Endothelial cell (in vitro differentiated cells): ENCODE measurements around the gene DRD2. TPM values are rescaled to one million over a fixed set of nuclear protein-coding genes. Genes with fewer than 3 reads are reported as not detected.

Source experiments
- DNase-seq: peaks from one replicate; pipeline ENCODE4 v3.0.0; 2021; ENCODE audit warnings: low spot score
- H3K27ac Mint-ChIP-seq: one replicate; pipeline ENCODE4 v1.8.0; 2021; ENCODE audit warnings: mixed read lengths, inconsistent platforms; ENCODE audit not compliant: unreplicated experiment
- H3K27me3 Mint-ChIP-seq: one replicate; pipeline ENCODE4 v1.8.0; 2021; ENCODE audit warnings: mild to moderate bottlenecking, moderate library complexity, mixed read lengths, inconsistent platforms; ENCODE audit not compliant: unreplicated experiment
- H3K36me3 Mint-ChIP-seq: one replicate; pipeline ENCODE4 v1.8.0; 2021; ENCODE audit warnings: mild to moderate bottlenecking, low read depth, mixed read lengths, inconsistent platforms; ENCODE audit not compliant: unreplicated experiment
- H3K4me1 Mint-ChIP-seq: one replicate; pipeline ENCODE4 v1.8.0; 2021; ENCODE audit warnings: mild to moderate bottlenecking, mixed read lengths, inconsistent platforms; ENCODE audit not compliant: unreplicated experiment
- H3K4me3 Mint-ChIP-seq: one replicate; pipeline ENCODE4 v1.8.0; 2021; ENCODE audit warnings: mild to moderate bottlenecking, mixed read lengths, inconsistent platforms; ENCODE audit not compliant: unreplicated experiment
- H3K9me3 Mint-ChIP-seq: one replicate; pipeline ENCODE4 v1.8.0; 2021; ENCODE audit warnings: mixed read lengths, inconsistent platforms; ENCODE audit not compliant: unreplicated experiment
- total RNA-seq: library from RNA; stranded (reverse); fragmentation: NEBNext Ultra II Directional; extraction: Animal tissue kit (Norgen Biotek cat#: 25700); gene quantifications from one replicate; pipeline ENCODE4 v1.2.1, GENCODE V29; 2021; ENCODE audit not compliant: unreplicated experiment
- TF ChIP-seq, protein P1 (sequence below): fragments of 200-600 bp; sonication (generic); IDR thresholded peaks from one replicate; pipeline ENCODE4 v1.5.0; 2021; ENCODE audit warnings: antibody characterized with exemption; ENCODE audit not compliant: unreplicated experiment

The DRD2 gene
- total RNA-seq, 1 donor from 2014 or later, result 1.3 TPM

DNA sequence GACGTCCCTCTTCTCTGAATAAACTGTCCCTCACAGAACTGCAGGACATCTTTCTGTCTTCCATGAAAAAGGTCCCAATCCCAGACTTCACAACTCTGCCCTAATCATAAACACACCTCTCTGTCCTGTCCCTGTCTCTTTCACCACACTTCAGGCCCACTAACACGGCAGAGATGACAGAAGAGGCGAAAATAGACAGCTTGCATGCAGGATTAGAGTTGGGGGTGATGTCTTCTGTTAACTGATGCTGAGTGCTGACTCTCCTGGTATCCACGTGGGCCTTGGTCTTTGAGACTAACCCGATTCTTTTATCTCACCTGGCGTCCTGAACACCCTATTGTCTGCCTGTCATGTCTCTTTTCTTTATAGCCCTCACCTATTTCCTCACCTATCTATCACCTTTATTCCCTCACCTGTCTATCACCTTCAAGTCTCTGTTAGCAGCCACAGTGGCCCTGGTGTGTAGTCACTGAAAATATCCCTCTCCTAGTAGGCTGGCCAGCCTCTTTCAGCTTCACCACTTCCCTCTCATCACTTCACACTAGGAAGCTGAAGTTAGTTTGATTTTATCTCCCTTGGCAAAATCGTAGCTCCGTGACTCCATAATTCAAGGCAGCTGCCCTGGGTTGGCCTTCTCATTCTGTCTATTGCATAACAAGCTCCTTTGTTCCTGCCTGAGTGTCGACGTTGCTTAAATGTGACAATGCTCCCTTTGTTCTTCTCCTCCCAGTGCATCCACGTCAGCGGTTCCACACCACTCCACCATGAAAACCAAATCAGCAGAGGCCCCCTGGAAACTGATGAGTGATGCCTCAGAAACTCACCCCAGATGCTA, 30.6 kb upstream of the DRD2 start:
- TF ChIP-seq, protein P1, sequence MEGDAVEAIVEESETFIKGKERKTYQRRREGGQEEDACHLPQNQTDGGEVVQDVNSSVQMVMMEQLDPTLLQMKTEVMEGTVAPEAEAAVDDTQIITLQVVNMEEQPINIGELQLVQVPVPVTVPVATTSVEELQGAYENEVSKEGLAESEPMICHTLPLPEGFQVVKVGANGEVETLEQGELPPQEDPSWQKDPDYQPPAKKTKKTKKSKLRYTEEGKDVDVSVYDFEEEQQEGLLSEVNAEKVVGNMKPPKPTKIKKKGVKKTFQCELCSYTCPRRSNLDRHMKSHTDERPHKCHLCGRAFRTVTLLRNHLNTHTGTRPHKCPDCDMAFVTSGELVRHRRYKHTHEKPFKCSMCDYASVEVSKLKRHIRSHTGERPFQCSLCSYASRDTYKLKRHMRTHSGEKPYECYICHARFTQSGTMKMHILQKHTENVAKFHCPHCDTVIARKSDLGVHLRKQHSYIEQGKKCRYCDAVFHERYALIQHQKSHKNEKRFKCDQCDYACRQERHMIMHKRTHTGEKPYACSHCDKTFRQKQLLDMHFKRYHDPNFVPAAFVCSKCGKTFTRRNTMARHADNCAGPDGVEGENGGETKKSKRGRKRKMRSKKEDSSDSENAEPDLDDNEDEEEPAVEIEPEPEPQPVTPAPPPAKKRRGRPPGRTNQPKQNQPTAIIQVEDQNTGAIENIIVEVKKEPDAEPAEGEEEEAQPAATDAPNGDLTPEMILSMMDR, result no peak
- Mint-ChIP-seq H3K36me3 (no peaks in the 10 kb centered on the region), H3K27me3 (peaks cover 3% of the 10 kb centered on the region), H3K27ac (peak overlapping the region; percentile 22), H3K4me3 (no peak overlapping the region), H3K9me3 (no peaks in the 10 kb centered on the region), H3K4me1 (no peaks in the 10 kb centered on the region)
- no peak for DNase-seq

- DNase-seq, result no peak
- TF ChIP-seq, protein P1, result no peak
- Mint-ChIP-seq H3K4me1 (no peaks in the 10 kb centered on the region), H3K27ac (no peak overlapping the region), H3K36me3 (no peaks in the 10 kb centered on the region), H3K4me3 (no peak overlapping the region), H3K27me3 (peaks cover 3% of the 10 kb centered on the region), H3K9me3 (no peaks in the 10 kb centered on the region)
Observed at GRCh38 chr11:113505046-113505445, 29.8 kb upstream of the DRD2 start.

- no peak overlapping the region for H3K27ac Mint-ChIP-seq
- H3K4me3 Mint-ChIP-seq, result no peak overlapping the region
- H3K9me3 Mint-ChIP-seq, result no peaks in the 10 kb centered on the region
- TF ChIP-seq, protein P1, result no peak
- peaks cover 3% of the 10 kb centered on the region for H3K27me3 Mint-ChIP-seq
- no peak for DNase-seq
- no peaks in the 10 kb centered on the region for H3K4me1 Mint-ChIP-seq
- no peaks in the 10 kb centered on the region for H3K36me3 Mint-ChIP-seq
Observed at GRCh38 chr11:113504586-113504985, 29.4 kb upstream of the DRD2 start.

DNA sequence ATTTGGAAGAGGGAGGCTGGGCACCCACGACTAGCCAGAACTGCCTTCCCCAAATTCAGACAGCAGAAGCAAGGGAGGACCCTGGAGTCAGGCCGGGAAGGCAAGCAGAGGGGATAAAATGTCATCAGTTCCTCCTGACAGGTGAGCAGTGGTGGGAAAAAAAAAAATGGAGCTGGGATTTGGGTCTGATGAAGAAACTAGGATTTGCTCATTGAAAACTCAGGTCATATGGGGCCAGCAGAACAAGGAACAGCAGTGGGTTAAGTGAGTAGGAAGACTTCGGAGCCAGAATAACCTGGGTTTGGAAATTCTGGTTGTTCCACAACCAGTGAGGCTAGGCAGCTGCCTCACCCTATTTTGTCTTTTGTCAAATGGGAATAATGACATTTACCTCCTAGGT, 28.9 kb upstream of the DRD2 start:
- Mint-ChIP-seq H3K9me3 (no peaks in the 10 kb centered on the region), H3K4me1 (no peaks in the 10 kb centered on the region), H3K4me3 (no peak overlapping the region), H3K36me3 (no peaks in the 10 kb centered on the region), H3K27me3 (peaks cover 3% of the 10 kb centered on the region), H3K27ac (no peak overlapping the region)
- no peak for DNase-seq
- TF ChIP-seq, protein P1, result no peak
